HG02759 (cell line): ENCODE results near the gene MCCC1.
A peak's percentile ranks its signal among the peaks of the same experiment; 100 is the strongest.

Source experiments
- ATAC-seq: cut with Tn5 transposase; IDR thresholded peaks from one replicate; pipeline ENCODE4 v1.9.1; 2021; ENCODE audit warnings: mild to moderate bottlenecking, moderate library complexity; ENCODE audit not compliant: unreplicated experiment

The MCCC1 gene

GRCh38 chr3:183058351-183058750 lies 40.9 kb downstream of the MCCC1 start:
- ATAC-seq: no peak

GRCh38 chr3:183050706-183051105 lies 48.6 kb downstream of the MCCC1 start:
- no peak for ATAC-seq

- ATAC-seq: no peak
These were observed 52.4 kb downstream of the MCCC1 start for GRCh38 chr3:183046883-183047282.

- peak; percentile 98 for ATAC-seq
These were observed 54.6 kb downstream of the MCCC1 start for GRCh38 chr3:183044547-183045229.

DNA sequence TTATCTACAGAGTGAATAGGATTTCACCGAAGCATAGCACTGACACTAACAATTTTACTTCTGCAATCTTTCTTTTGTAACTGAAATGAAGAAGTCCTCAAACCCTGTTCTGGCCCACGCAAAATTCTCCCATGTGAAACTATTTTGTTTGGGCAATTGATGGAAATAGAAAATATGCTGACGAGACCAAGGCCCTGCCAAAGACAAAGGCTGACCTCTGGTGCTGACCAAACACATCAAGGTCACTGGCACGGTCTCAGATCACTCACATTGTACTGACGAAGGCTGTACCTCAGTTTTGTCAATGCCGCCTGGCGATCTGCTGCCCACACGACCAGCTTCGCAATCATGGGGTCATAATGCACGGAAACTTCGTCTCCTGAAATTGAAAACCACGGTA lies 60.5 kb downstream of the MCCC1 start:
- peak; percentile 34 for ATAC-seq

- ATAC-seq: peak; percentile 78
These were observed 61.1 kb downstream of the MCCC1 start for GRCh38 chr3:183038221-183038620.

DNA sequence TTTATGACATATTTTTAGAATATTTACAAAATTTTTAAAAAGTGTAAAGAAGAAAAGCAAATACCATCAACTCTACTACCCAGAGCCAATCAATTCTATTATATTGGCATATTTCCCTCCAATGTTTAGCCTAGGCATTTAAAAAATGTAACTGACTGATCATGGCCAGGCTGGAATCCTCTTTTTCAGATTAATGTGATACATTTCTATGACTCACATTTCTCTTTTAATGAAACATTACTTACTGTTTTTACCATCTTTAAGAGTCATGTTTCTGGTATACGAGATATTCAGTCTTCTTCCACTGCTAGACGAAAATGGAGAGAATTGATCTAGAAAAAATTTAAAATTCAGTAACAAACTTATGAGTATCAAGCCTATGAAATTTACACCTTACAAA lies 65.5 kb downstream of the MCCC1 start:
- ATAC-seq: no peak

GRCh38 chr3:183032880-183033555 lies 66.3 kb downstream of the MCCC1 start:
- no peak for ATAC-seq

DNA sequence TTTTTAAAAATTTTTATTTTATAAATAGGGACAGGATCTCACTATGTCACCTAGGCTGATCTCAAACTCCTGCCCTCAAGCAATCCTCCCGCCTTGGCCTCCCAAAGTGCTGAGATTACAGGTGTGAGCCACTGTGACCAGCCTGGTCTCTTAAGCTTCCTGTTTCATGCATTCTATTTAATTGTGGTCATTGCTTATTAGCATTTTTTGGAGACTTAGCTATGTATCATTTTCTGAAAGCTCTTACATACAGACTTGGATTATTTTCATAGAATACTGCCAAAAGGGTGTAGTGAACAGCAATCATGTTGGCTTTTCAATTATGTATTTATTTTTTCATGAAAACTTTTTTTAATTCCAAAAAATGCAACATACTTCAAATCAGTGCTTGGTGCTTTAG lies 67.5 kb downstream of the MCCC1 start:
- no peak for ATAC-seq

- no peak for ATAC-seq
These were observed 70.9 kb downstream of the MCCC1 start for GRCh38 chr3:183028416-183028815.

DNA sequence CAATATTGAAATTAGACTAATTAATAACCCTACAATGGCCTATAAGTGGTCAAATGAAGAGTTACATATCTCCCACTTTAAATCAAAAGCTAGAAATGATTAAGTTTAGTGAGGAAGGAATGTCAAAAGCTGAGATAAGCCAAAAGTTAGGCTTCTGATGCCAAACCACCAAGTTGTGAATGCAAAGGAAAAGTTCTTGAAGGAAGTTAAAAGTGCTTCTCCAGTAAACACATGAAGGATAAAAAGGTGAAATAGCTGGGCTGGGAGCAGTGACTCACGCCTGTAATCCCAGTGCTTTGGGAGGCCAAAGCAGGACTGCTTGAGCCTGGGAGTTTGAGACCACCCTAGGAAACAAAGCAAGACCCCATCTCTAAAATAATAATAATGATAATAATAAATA lies 72.0 kb downstream of the MCCC1 start:
- ATAC-seq: no peak

DNA sequence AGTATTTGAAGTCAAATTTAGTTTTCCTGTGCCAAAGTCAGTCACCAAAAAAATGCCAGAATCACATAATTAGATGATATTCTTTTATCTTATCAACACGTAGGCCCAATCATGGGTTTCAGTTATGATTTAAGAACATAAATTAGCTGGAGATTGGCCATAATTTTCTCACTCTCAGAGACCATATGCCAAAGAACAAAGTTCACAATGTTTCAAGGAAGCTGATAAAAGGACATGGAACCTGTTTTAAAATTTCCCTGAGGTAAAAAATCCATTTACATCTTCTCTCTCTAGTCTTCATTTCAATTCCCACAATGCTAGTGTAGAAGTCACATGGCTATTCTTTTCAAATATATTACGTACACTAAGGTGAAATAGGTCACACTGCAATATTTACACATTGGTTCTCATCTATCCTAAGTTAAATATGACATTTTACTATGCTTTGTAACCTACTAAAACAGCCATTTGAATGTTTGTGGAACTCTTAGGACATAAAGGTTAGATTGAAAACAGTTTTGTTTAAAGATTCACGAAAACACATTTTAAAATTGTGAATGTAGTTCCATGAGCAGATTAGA lies 76.3 kb downstream of the MCCC1 start:
- no peak for ATAC-seq

GRCh38 chr3:183018421-183019192 lies 80.7 kb downstream of the MCCC1 start:
- no peak for ATAC-seq

DNA sequence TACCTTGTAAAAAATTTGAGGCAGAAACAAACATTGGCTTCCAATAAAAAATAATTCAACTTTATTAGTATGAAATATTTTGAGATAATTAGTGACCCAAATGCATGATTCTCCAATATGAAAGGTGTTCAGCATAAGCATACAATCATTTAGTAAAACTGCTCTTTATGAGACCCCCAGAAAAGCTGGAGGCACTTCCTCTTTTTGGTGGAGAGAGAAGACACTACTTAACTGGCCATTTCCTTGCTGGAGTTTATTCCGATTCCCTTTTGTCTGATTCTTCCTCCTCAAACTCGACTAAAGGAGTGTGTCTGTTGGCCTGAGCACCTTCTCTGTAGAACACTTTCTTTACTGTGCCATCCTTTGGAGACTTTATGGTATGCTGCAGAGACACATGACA lies 84.1 kb downstream of the MCCC1 start:
- ATAC-seq: no peak

- ATAC-seq: no peak
These were observed 85.4 kb downstream of the MCCC1 start for GRCh38 chr3:183013856-183014255.

DNA sequence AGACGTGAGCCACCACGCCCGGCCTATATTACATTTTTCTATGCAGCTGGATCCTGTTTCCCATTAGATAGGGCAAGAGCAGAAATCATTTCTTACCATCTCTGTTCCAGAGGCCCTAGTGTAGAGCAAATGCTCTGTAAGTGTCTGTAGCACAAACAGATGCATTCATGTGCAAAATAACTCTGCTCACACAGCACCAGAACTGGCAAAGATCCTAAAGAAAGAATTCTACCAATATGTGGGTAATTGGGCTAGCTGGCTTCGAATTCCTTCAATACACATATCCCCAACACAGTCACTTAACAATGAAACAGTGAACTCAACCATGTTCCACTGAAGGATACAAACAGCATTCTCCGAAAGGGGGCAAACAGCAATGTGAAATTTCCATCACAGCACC lies 86.2 kb downstream of the MCCC1 start:
- ATAC-seq: no peak

DNA sequence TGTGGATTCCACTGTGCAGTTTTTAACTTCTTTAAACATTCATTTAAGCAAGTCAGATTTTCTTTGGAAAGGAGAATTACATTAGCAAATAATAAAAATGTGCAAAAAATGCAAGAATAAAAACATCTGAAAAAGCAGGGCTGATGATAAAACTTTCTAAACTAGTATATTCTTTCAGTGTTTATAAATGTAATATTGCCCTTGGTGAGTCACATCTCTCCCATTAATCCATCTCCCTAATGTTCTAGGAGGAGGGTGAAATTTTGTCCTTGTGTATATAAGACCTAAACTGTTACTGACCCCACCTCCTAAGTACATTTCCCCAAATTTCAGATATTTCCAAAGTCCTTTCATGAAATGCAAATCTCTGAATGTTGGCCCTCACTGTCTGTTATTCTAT lies 90.5 kb downstream of the MCCC1 start:
- ATAC-seq: no peak

GRCh38 chr3:183008303-183008702 lies 91.0 kb downstream of the MCCC1 start:
- ATAC-seq: no peak

GRCh38 chr3:183006396-183007002 lies 92.8 kb downstream of the MCCC1 start:
- no peak for ATAC-seq

DNA sequence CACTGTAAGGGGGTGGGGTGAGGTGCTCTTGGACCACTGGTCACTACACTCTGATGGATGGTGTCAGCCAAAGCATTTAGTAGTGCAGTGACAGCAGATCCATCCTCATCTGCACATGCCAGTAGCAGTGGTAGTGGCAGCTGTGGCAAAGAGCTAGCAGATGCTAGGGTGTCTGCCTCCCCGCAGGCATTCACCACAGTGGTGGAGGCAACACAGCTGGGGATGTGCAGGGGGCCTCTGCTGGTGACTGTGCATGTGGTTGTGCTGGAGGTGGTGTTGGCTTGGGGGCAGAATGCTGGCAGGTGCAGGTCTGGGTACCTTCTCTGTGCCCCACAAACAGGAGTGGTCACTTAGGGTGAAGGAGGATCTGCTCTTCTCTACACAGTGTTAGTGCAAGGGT lies 99.5 kb downstream of the MCCC1 start:
- ATAC-seq: no peak
